Esophagus mucosa (tissue), 1 donor: ENCODE results near the gene CCDC106. TPM values are rescaled to one million over a fixed set of nuclear protein-coding genes. Genes with fewer than 3 reads are reported as not detected.

Experiments used
- ATAC-seq: fragments of 200-7000 bp; cut with Tn5 transposase; one replicate; pipeline ENCODE4 v1.9.1; 2020
- total RNA-seq: library from RNA; stranded (reverse); gene quantifications from one replicate; pipeline ENCODE4 v1.2.4, GENCODE V29; 2023
- donor health status: DM: yes; HTN: yes; CAD: no.

The CCDC106 gene
- total RNA-seq, 1 donor from 2014 or later = 4.7 TPM

- no peak for ATAC-seq
These were observed 33.1 kb upstream of the CCDC106 start for GRCh38 chr19:55614711-55615542.

GRCh38 chr19:55615543-55616394, 32.2 kb upstream of the CCDC106 start:
- ATAC-seq = no peak

GRCh38 chr19:55616395-55616875, 31.6 kb upstream of the CCDC106 start:
- no peak for ATAC-seq

- no peak for ATAC-seq
These were observed 30.6 kb upstream of the CCDC106 start for GRCh38 chr19:55617426-55617825.

- ATAC-seq = no peak
These were observed 29.6 kb upstream of the CCDC106 start for GRCh38 chr19:55618426-55618825.

GRCh38 chr19:55619286-55619685, 28.7 kb upstream of the CCDC106 start:
- no peak for ATAC-seq

- no peak for ATAC-seq
These were observed 27.4 kb upstream of the CCDC106 start for GRCh38 chr19:55620410-55621204.

GRCh38 chr19:55621205-55621672, 26.8 kb upstream of the CCDC106 start:
- ATAC-seq = no peak

- no peak for ATAC-seq
These were observed 26.3 kb upstream of the CCDC106 start for GRCh38 chr19:55621673-55622231.

- ATAC-seq = no peak
These were observed 25.6 kb upstream of the CCDC106 start for GRCh38 chr19:55622242-55622969.

- ATAC-seq = no peak
These were observed 24.9 kb upstream of the CCDC106 start for GRCh38 chr19:55623130-55623529.

GRCh38 chr19:55623561-55623960, 24.5 kb upstream of the CCDC106 start:
- ATAC-seq = no peak

GRCh38 chr19:55624109-55625003, 23.7 kb upstream of the CCDC106 start, which contains the start of gene ZNF784:
TSS of gene ZNF784 (minus strand) at chr19:55624566. CDS start at chr19:55624561, 5 bp downstream.
- ATAC-seq = peak; percentile 93

GRCh38 chr19:55625004-55625326, 23.0 kb upstream of the CCDC106 start:
- no peak for ATAC-seq

GRCh38 chr19:55626350-55626749, 21.7 kb upstream of the CCDC106 start:
- no peak for ATAC-seq

- ATAC-seq = peak; percentile 77
These were observed 15.6 kb upstream of the CCDC106 start for GRCh38 chr19:55632463-55632834.

GRCh38 chr19:55633861-55634260, 14.2 kb upstream of the CCDC106 start:
- no peak for ATAC-seq

- ATAC-seq = peak; percentile 3
These were observed 12.7 kb upstream of the CCDC106 start for GRCh38 chr19:55635334-55635717.

- ATAC-seq = no peak
These were observed 12.1 kb upstream of the CCDC106 start for GRCh38 chr19:55635856-55636440.

GRCh38 chr19:55636723-55637122, 11.3 kb upstream of the CCDC106 start:
- ATAC-seq = no peak
